A673 (cell line): Measurements from ENCODE around the gene SLC6A6. TPM values are rescaled to one million over a fixed set of nuclear protein-coding genes. Genes with fewer than 3 reads are reported as not detected.

Experiments
- BruUV-seq: library from RNA; stranded (reverse); fragments of 400-500 nt; replicated peaks from 2 replicates; lab custom pipeline; 2021; lab: Mats Ljungman, UMichigan
- CTCF ChIA-PET: fragments of 300-600 bp; sonication (Branson Sonifier 250); formaldehyde crosslinking; loops from one replicate; lab custom pipeline; 2022; ENCODE audit warnings: antibody characterized with exemption; lab: Charles Lee
- POLR2A ChIA-PET: fragments of 300-600 bp; sonication (Branson Sonifier 250); formaldehyde crosslinking; loops from one replicate; lab custom pipeline; 2022; ENCODE audit warnings: antibody characterized with exemption; ENCODE audit not compliant: low non-redundant PET; lab: Charles Lee
- DNase-seq: peaks from one replicate; pipeline ENCODE4 v3.0.0-alpha.2; 2015; ENCODE audit warnings: low spot score
- H3K27ac ChIP-seq: fragments of 200-600 bp; sonication (generic); 2 replicates; pipeline ENCODE4 v1.5.1; 2016; ENCODE audit warnings: mixed run types, low read depth, mild to moderate bottlenecking, mixed read lengths, antibody characterized with exemption, low read length; ENCODE audit not compliant: poor library complexity, severe bottlenecking
- H3K27me3 ChIP-seq: fragments of 200-600 bp; sonication (generic); replicated peaks from 2 replicates; pipeline ENCODE4 v1.6.1; 2017; ENCODE audit warnings: mixed run types, low read depth, mild to moderate bottlenecking, mixed read lengths, antibody characterized with exemption, low read length; ENCODE audit not compliant: insufficient read depth, poor library complexity
- H3K36me3 ChIP-seq: fragments of 200-600 bp; sonication (generic); 2 replicates; pipeline ENCODE4 v1.6.1; 2016; ENCODE audit warnings: mixed run types, mild to moderate bottlenecking, mixed read lengths, antibody characterized with exemption, low read length; ENCODE audit not compliant: insufficient read depth, poor library complexity, severe bottlenecking
- H3K4me1 ChIP-seq: fragments of 200-600 bp; sonication (generic); 2 replicates; pipeline ENCODE4 v1.6.1; 2017; ENCODE audit warnings: mixed run types, mild to moderate bottlenecking, mixed read lengths, antibody characterized with exemption, low read length; ENCODE audit not compliant: insufficient read depth, poor library complexity, severe bottlenecking
- H3K4me3 ChIP-seq: fragments of 200-600 bp; sonication (generic); 2 replicates; pipeline ENCODE4 v1.5.1; 2016; ENCODE audit warnings: low read depth, mixed run types, mild to moderate bottlenecking, mixed read lengths, low read length; ENCODE audit not compliant: poor library complexity, severe bottlenecking
- H3K9me3 ChIP-seq: fragments of 200-600 bp; sonication (generic); 2 replicates; pipeline ENCODE4 v1.6.1; 2016; ENCODE audit warnings: mixed run types, low read depth, mild to moderate bottlenecking, mixed read lengths, antibody characterized with exemption, low read length; ENCODE audit not compliant: poor library complexity, severe bottlenecking
- CTCF ChIP-seq: fragments of 300-800, 200-600 bp; sonication (generic); conservative IDR thresholded peaks from 2 replicates; pipeline ENCODE4 v1.5.1; 2017; ENCODE audit warnings: low read depth, mild to moderate bottlenecking, antibody characterized with exemption, low read length, moderate library complexity, mixed read lengths
- EZH2 ChIP-seq: fragments of 200-600 bp; sonication (generic); IDR thresholded peaks from 2 replicates; pipeline ENCODE4 v1.6.1; 2017; ENCODE audit warnings: borderline replicate concordance, low read depth, mild to moderate bottlenecking, mixed read lengths, antibody characterized with exemption, low read length; ENCODE audit not compliant: poor library complexity, severe bottlenecking
- intact Hi-C: fragments of 100-400 bp; cut with micrococcal nuclease; formaldehyde crosslinking; loops from one replicate; pipeline ENCODE4 v1.10.0; 2022; ENCODE audit not compliant: unreplicated experiment
- total RNA-seq: library from RNA; stranded (reverse); gene quantifications from 2 replicates; pipeline ENCODE4 v1.2.3, GENCODE V29; 2021

SLC6A6 gene
- total RNA-seq, 1 experiment from 2014 or later = 55.1 TPM

- POLR2A ChIA-PET = no interaction called here
Observed at GRCh38 chr3:14410503-14411165, 8.2 kb downstream of the SLC6A6 start.

GRCh38 chr3:14411166-14411526 is 8.7 kb downstream of the SLC6A6 start:
- H3K36me3 ChIP-seq = no peaks in the 10 kb centered on the region
- no TSS peak for BruUV-seq
- H3K27ac ChIP-seq = no peak overlapping the region
- no peak overlapping the region for H3K4me3 ChIP-seq
- intact Hi-C loops = no loop called here
- ChIA-PET CTCF (no interaction called here), POLR2A (no interaction called here)
- no peak for DNase-seq
- TF ChIP-seq CTCF = no peak
- TF ChIP-seq EZH2 = no peak
- no peaks in the 10 kb centered on the region for H3K4me1 ChIP-seq
- no peaks in the 10 kb centered on the region for H3K9me3 ChIP-seq
- no peaks in the 10 kb centered on the region for H3K27me3 ChIP-seq

More at GRCh38 chr3:14410503-14411165, 8.2 kb downstream of the SLC6A6 start:
- no peak overlapping the region for H3K27ac ChIP-seq
- H3K27me3 ChIP-seq = no peaks in the 10 kb centered on the region
- no peak overlapping the region for H3K4me3 ChIP-seq
- peak; percentile 38 for DNase-seq
- TF ChIP-seq EZH2 (no peak), CTCF (no peak)
- BruUV-seq = no TSS peak
- intact Hi-C loops = no loop called here
- peaks cover under 1% of the 10 kb centered on the region for H3K4me1 ChIP-seq
- H3K9me3 ChIP-seq = no peaks in the 10 kb centered on the region
- no peaks in the 10 kb centered on the region for H3K36me3 ChIP-seq
- CTCF ChIA-PET = no interaction called here

- Histone ChIP-seq H3K27ac (no peak overlapping the region), H3K4me3 (no peak overlapping the region), H3K9me3 (no peaks in the 10 kb centered on the region), H3K4me1 (no peaks in the 10 kb centered on the region), H3K27me3 (no peaks in the 10 kb centered on the region), H3K36me3 (no peaks in the 10 kb centered on the region)
- no TSS peak for BruUV-seq
- ChIA-PET POLR2A (no interaction called here), CTCF (no interaction called here)
- TF ChIP-seq EZH2 = no peak
- peak; percentile 51 for TF ChIP-seq CTCF
- DNase-seq = no peak
- intact Hi-C loops = no loop called here
Observed at GRCh38 chr3:14411988-14412387, 9.6 kb downstream of the SLC6A6 start.
